Cardiac fibroblast (primary cell): ENCODE measurements around the gene VRTN.

ENCODE experiments used
- DNase-seq, 2 donors: peaks; one replicate each; pipeline versions ENCODE4 v3.0.0 to v3.0.0-alpha.2; 2010; ENCODE audit warnings: low read depth in 2 of 2
- H3K4me3 ChIP-seq, 2 donors: replicated peaks in 1 of 2; 1 replicate in 1 of 2; 2 replicates in 1 of 2; pipeline ENCODE4 v1.5.1; 2011; ENCODE audit warnings: low read depth in 2 of 2, low read length in 2 of 2, mild to moderate bottlenecking in 2 of 2, moderate library complexity in 1 of 2
- TF ChIP-seq, protein P1 (sequence below): IDR thresholded peaks from one replicate; pipeline ENCODE4 v1.5.1; 2011; ENCODE audit warnings: low read depth, mild to moderate bottlenecking, low read length, inconsistent platforms

VRTN gene

GRCh38 chr14:74360163-74360562 lies 11.9 kb downstream of the VRTN start:
- no peak overlapping the region for H3K4me3 ChIP-seq
- DNase-seq, result no peak
- TF ChIP-seq, protein P1, sequence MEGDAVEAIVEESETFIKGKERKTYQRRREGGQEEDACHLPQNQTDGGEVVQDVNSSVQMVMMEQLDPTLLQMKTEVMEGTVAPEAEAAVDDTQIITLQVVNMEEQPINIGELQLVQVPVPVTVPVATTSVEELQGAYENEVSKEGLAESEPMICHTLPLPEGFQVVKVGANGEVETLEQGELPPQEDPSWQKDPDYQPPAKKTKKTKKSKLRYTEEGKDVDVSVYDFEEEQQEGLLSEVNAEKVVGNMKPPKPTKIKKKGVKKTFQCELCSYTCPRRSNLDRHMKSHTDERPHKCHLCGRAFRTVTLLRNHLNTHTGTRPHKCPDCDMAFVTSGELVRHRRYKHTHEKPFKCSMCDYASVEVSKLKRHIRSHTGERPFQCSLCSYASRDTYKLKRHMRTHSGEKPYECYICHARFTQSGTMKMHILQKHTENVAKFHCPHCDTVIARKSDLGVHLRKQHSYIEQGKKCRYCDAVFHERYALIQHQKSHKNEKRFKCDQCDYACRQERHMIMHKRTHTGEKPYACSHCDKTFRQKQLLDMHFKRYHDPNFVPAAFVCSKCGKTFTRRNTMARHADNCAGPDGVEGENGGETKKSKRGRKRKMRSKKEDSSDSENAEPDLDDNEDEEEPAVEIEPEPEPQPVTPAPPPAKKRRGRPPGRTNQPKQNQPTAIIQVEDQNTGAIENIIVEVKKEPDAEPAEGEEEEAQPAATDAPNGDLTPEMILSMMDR, result no peak

GRCh38 chr14:74362361-74362915 lies 14.2 kb downstream of the VRTN start:
- TF ChIP-seq, protein P1, result peak; percentile 98
- peak; percentile 82 to 83 for DNase-seq
- H3K4me3 ChIP-seq, result no peak overlapping the region

DNA sequence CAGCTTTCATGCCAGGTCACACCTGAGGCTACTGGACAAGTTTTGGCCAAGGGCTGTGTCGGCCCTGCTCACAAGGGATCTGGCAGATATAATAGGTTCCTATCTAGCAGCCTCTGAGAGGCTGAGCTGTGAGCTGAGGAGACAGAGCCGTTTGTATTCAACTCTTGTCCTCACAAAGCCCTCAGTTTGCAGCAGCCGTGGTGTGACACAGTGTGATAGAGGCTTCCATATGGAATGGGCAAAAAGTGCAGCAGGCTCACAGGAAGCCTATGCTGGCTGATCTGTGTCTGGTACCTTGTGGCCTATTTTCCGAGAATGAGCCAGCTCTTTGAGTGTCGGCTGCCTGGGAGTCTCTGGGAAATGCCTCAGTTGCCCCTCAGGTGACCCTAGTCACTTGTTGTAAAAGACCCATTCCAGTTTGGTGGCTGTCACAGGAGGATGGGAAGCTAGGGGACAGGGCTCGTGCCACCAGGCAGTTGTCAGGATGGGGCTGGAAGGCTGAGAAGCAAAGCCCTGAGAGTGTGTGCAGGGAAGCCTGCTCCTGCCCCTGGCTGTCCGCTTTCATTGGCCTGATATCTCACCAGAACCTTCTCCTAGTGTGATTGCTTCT lies 16.1 kb downstream of the VRTN start:
- no peak for DNase-seq
- H3K4me3 ChIP-seq, result no peak overlapping the region
- TF ChIP-seq, protein P1, result no peak

- TF ChIP-seq, protein P1, result no peak
- H3K4me3 ChIP-seq, result no peak overlapping the region
- no peak for DNase-seq
Measured at GRCh38 chr14:74368026-74368425, 19.8 kb downstream of the VRTN start.

DNA sequence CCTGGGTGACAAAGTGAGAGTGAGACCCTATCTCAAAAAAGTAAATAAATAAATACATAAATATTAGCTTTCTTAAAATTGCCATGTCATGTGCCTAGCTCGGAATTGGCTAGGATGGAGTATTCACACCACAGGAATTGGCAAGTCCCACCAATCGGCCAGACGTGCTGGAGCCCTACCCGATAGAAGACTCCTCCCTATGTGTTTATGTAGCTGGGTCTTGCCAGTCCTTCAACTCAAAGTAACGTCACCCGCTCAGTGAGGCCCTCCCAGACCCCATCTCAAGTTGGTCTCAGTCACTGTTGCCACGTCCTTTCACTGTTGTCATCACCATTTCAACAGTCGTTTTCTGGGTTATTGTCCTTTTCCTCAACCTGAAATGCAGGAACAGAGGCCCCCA lies 20.2 kb downstream of the VRTN start:
- TF ChIP-seq, protein P1, result no peak
- no peak for DNase-seq
- no peak overlapping the region for H3K4me3 ChIP-seq

GRCh38 chr14:74377976-74378690 lies 29.9 kb downstream of the VRTN start:
- TF ChIP-seq, protein P1, result no peak
- DNase-seq, result no peak
- H3K4me3 ChIP-seq, result no peak overlapping the region
